GM10248 (cell line): ENCODE results near the gene LINC01488.

Source experiments
- CTCF ChIA-PET: fragments of 300-600 bp; sonication (Branson Sonifier 250); formaldehyde crosslinking; extraction: SDS; loops from one replicate; lab custom pipeline; 2021; ENCODE audit warnings: antibody characterized with exemption; lab: Yijun Ruan, JAX
- POLR2A ChIA-PET: fragments of 350-650 bp; sonication (Branson Sonifier 250); formaldehyde crosslinking; extraction: SDS; loops from one replicate; lab custom pipeline; 2020; ENCODE audit warnings: antibody characterized with exemption; lab: Yijun Ruan, JAX
- DNase-seq: peaks from one replicate; pipeline ENCODE4 v3.0.0; 2012; ENCODE audit errors: extremely low spot score
- CTCF ChIP-seq: IDR thresholded peaks from 2 replicates; pipeline ENCODE4 v1.5.1; 2012; ENCODE audit warnings: mild to moderate bottlenecking, low read depth; ENCODE audit errors: extremely low read depth, missing control alignments, control extremely low read depth

The LINC01488 gene

GRCh38 chr11:69479591-69480271, 1.7 kb upstream of the LINC01488 start:
- TF ChIP-seq CTCF: no peak
- no peak for DNase-seq
- ChIA-PET CTCF (no interaction called here), POLR2A (interaction anchor here (0.7 kb wide), 1 partner anchor 20 kb away, joined by 5 read pairs; no protein-coding TSS in a partner anchor)

GRCh38 chr11:69480547-69481392, 693 bp upstream of the LINC01488 start:
- DNase-seq: no peak
- TF ChIP-seq CTCF: no peak
- ChIA-PET CTCF (no interaction called here), POLR2A (no interaction called here)

GRCh38 chr11:69482322-69482721, 859 bp downstream of the LINC01488 start:
- TF ChIP-seq CTCF: no peak
- ChIA-PET CTCF (no interaction called here), POLR2A (no interaction called here)
- DNase-seq: no peak

GRCh38 chr11:69483170-69483569, 1.7 kb downstream of the LINC01488 start:
- TF ChIP-seq CTCF: no peak
- DNase-seq: no peak
- POLR2A ChIA-PET: no interaction called here
- CTCF ChIA-PET: no interaction called here

- DNase-seq: no peak
- ChIA-PET CTCF (no interaction called here), POLR2A (no interaction called here)
- TF ChIP-seq CTCF: no peak
Observed at GRCh38 chr11:69483691-69484426, 2.4 kb downstream of the LINC01488 start.

- TF ChIP-seq CTCF: no peak
- POLR2A ChIA-PET: no interaction called here
- no peak for DNase-seq
- CTCF ChIA-PET: no interaction called here
Observed at GRCh38 chr11:69484427-69485259, 3.2 kb downstream of the LINC01488 start.
